ENCODE measurements around the gene LY6G5C. TPM values are rescaled to one million over a fixed set of nuclear protein-coding genes. Genes with fewer than 3 reads are reported as not detected.
A peak's percentile ranks its signal among the peaks of the same experiment; 100 is the strongest.

LY6G5C gene
- polyA plus RNA-seq (2011; rRNA removed) (2.0 and 2.7 TPM in 2 replicates), polyA minus RNA-seq (2011; rRNA and poly(A)+ RNA removed) (0.41 and 0.61 TPM in 2 replicates)

- Histone ChIP-seq H3K9me3 (ENCODE audit: control insufficient read depth, insufficient read depth, low read length) (no peaks in the 10 kb centered on the region), H3K27ac (ENCODE audit: low read depth, low read length) (peak within 1 kb of the TSS; percentile 78), H3K4me3 (ENCODE audit: low read depth, low read length) (peak within 1 kb of the TSS; percentile 57), H3K27me3 (ENCODE audit: control insufficient read depth, insufficient read depth, low read length) (no peaks in the 10 kb centered on the region)
- POLR2A ChIA-PET, result interaction anchor here (0.8 kb wide), 2 partner anchors 23 to 155 kb away, joined by 3 to 10 read pairs; partner anchors contain the start of gene ABHD16A
- peak; percentile 66 for TF ChIP-seq CTCF (IDR thresholded peaks at IDR 0.05; ENCODE audit: low read depth, low read length)
- CTCF ChIA-PET, result interaction anchor here (0.6 to 2.1 kb wide), 16 partner anchors 10 to 272 kb away, joined by 3 to 9 read pairs (median 4); partner anchors contain the start of genes LSM2 and LY6G5B
- DNase-seq (ENCODE audit: low read depth, low spot score), result peak; percentile 91
Observed at GRCh38 chr6:31680226-31681134, at the start of gene LY6G5C. Gene LY6G5C (minus strand): TSS chr6:31681067. CDS start chr6:31680373, 694 bp downstream.

GRCh38 chr6:31729979-31730630 lies 49.2 kb upstream of the LY6G5C start:
- no peak for TF ChIP-seq CTCF (IDR thresholded peaks at IDR 0.05; ENCODE audit: low read depth, low read length)
- ChIA-PET CTCF (interaction anchor here (0.5 to 2.8 kb wide), 13 partner anchors 9 to 222 kb away, joined by 3 to 11 read pairs (median 4); partner anchors contain the start of gene MSH5), POLR2A (interaction anchor here (0.9 to 1.5 kb wide), 5 partner anchors 10 to 97 kb away, joined by 3 to 8 read pairs (median 4); partner anchors contain the start of genes HSPA1A, HSPA1B, HSPA1L and LSM2)
- Histone ChIP-seq H3K27ac (ENCODE audit: low read depth, low read length) (peak overlapping the region; percentile 90), H3K9me3 (ENCODE audit: control insufficient read depth, insufficient read depth, low read length) (peaks cover 4% of the 10 kb centered on the region; the same call in 1 of the 2 replicates), H3K4me3 (ENCODE audit: low read depth, low read length) (peak overlapping the region; percentile 90), H3K27me3 (ENCODE audit: control insufficient read depth, insufficient read depth, low read length) (no peaks in the 10 kb centered on the region)
- DNase-seq (ENCODE audit: low read depth, low spot score), result peak; percentile 75

- POLR2A ChIA-PET, result interaction anchor here (0.5 to 1.4 kb wide), 5 partner anchors 10 to 98 kb away, joined by 3 to 8 read pairs (median 3); partner anchors contain the start of genes HSPA1A, HSPA1B, HSPA1L and LSM2
Observed at GRCh38 chr6:31729515-31729978, 48.7 kb upstream of the LY6G5C start.

More at GRCh38 chr6:31729515-31729978, 48.7 kb upstream of the LY6G5C start:
- peak; percentile 51 for DNase-seq (ENCODE audit: low read depth, low spot score)
- CTCF ChIA-PET, result interaction anchor here (0.5 to 2.8 kb wide), 12 partner anchors 9 to 222 kb away, joined by 3 to 11 read pairs (median 4); partner anchors contain the start of gene MSH5
- no peaks in the 10 kb centered on the region for H3K27me3 ChIP-seq (ENCODE audit: control insufficient read depth, insufficient read depth, low read length)
- H3K9me3 ChIP-seq (ENCODE audit: control insufficient read depth, insufficient read depth, low read length), result peaks cover 4% of the 10 kb centered on the region; the same call in 1 of the 2 replicates
- peak; percentile 52 for TF ChIP-seq CTCF (IDR thresholded peaks at IDR 0.05; ENCODE audit: low read depth, low read length)
- peak overlapping the region; percentile 90 for H3K4me3 ChIP-seq (ENCODE audit: low read depth, low read length)
- H3K27ac ChIP-seq (ENCODE audit: low read depth, low read length), result peak overlapping the region; percentile 90
